Superior temporal gyrus (tissue), 1 donor: ENCODE results near the gene CTBP2.

ENCODE experiments used
- DNase-seq: peaks from one replicate; pipeline ENCODE4 v3.0.0-alpha.2; 2016; ENCODE audit errors: extremely low spot score

CTBP2 gene

GRCh38 chr10:125144693-125145623 is 15.4 kb downstream of the CTBP2 start:
- peak; percentile 74 for DNase-seq

- DNase-seq = no peak
These were observed 16.2 kb downstream of the CTBP2 start for GRCh38 chr10:125144206-125144605.

- no peak for DNase-seq
These were observed 17.4 kb downstream of the CTBP2 start for GRCh38 chr10:125142946-125143345.

GRCh38 chr10:125141860-125142484 is 18.4 kb downstream of the CTBP2 start:
- DNase-seq = no peak

GRCh38 chr10:125141150-125141859 is 19.1 kb downstream of the CTBP2 start:
- DNase-seq = no peak

GRCh38 chr10:125140151-125140550 is 20.2 kb downstream of the CTBP2 start:
- no peak for DNase-seq

GRCh38 chr10:125137601-125138438 is 22.5 kb downstream of the CTBP2 start:
- DNase-seq = no peak

GRCh38 chr10:125136087-125136486 is 24.3 kb downstream of the CTBP2 start:
- no peak for DNase-seq

- no peak for DNase-seq
These were observed 24.7 kb downstream of the CTBP2 start for GRCh38 chr10:125135771-125136035.

GRCh38 chr10:125134916-125135770 is 25.2 kb downstream of the CTBP2 start:
- DNase-seq = no peak

GRCh38 chr10:125134483-125134848 is 25.9 kb downstream of the CTBP2 start:
- no peak for DNase-seq

GRCh38 chr10:125133696-125134482 is 26.5 kb downstream of the CTBP2 start:
- no peak for DNase-seq

- DNase-seq = no peak
These were observed 28.0 kb downstream of the CTBP2 start for GRCh38 chr10:125132344-125132743.

GRCh38 chr10:125130916-125131315 is 29.4 kb downstream of the CTBP2 start:
- no peak for DNase-seq

GRCh38 chr10:125130260-125130659 is 30.1 kb downstream of the CTBP2 start:
- no peak for DNase-seq

GRCh38 chr10:125129076-125129458 is 31.3 kb downstream of the CTBP2 start:
- DNase-seq = no peak

- DNase-seq = no peak
These were observed 31.8 kb downstream of the CTBP2 start for GRCh38 chr10:125128397-125129075.

- DNase-seq = no peak
These were observed 32.4 kb downstream of the CTBP2 start for GRCh38 chr10:125127986-125128385.

- DNase-seq = no peak
These were observed 33.3 kb downstream of the CTBP2 start for GRCh38 chr10:125127110-125127509.
